ENCODE results near the gene MASP1. TPM values are rescaled to one million over a fixed set of nuclear protein-coding genes. Genes with fewer than 3 reads are reported as not detected.

MASP1 gene
- total and polyA plus RNA-seq, 2 of the 4 experiments (the other 2 are of a cell fraction), result 13.1 to 16.2 TPM

- WGBS, 2 experiments (ENCODE audit: extremely low coverage in 2 of 2, insufficient read length in 1 of 2), result no CpG with 5 or more reads among the region's 1 CpG
- no peak overlapping the region for H2AK5ac ChIP-seq (ENCODE audit: low read depth, low read length)
- H3K79me1 ChIP-seq (ENCODE audit: low read depth in 1 of 2, low read length in 2 of 2), result no peaks in the 10 kb centered on the region
- no peaks in the 10 kb centered on the region for H3K36me3 ChIP-seq (ENCODE audit: control insufficient read depth, insufficient read depth, low read length)
- no peak for ATAC-seq (ENCODE audit: low read depth)
- H3K9me1 ChIP-seq (ENCODE audit: insufficient read depth, low read length), result no peaks in the 10 kb centered on the region
- H3K4me1 ChIP-seq (ENCODE audit: control insufficient read depth, insufficient read depth, low read length), result peaks cover 8% of the 10 kb centered on the region
- no peak overlapping the region for H2BK120ac ChIP-seq (ENCODE audit: low read depth, low read length)
- H3K9ac ChIP-seq (ENCODE audit: low read depth, low read length), result no peak overlapping the region
- intact Hi-C loops (cut with micrococcal nuclease) (no loop called here), in situ Hi-C loops (cut with MboI; ENCODE audit: low sequenced_read_pairs) (no loop called here), dilution Hi-C loops (cut with HindIII; ENCODE audit: low sequenced_read_pairs, unreplicated experiment) (loop anchor here (25.0 kb wide), 1 partner anchor 479 kb away; no protein-coding TSS in a partner anchor)
- H3K9me3 ChIP-seq (ENCODE audit: control insufficient read depth, insufficient read depth, low read length), result peaks cover 2% of the 10 kb centered on the region; the same call in 1 of the 2 replicates
- TF ChIP-seq CTCF (conservative IDR thresholded peaks at IDR 0.05; ENCODE audit: low read depth, low read length) (no peak), SMC3 (IDR thresholded peaks at IDR 0.05; ENCODE audit: low read depth, low read length) (no peak), MXI1 (IDR thresholded peaks at IDR 0.05; ENCODE audit: borderline replicate concordance, low read depth, low read length) (no peak), MAZ (IDR thresholded peaks at IDR 0.05; ENCODE audit: borderline replicate concordance, low read depth, low read length) (no peak)
- no peak overlapping the region for H4K91ac ChIP-seq (ENCODE audit: insufficient read depth, low read depth, low read length)
- H3K4me3 ChIP-seq (ENCODE audit: insufficient read depth, low read depth, low read length), result no peak overlapping the region
- no peaks in the 10 kb centered on the region for H4K20me1 ChIP-seq (ENCODE audit: insufficient read depth, low read length)
- H2BK5ac ChIP-seq (ENCODE audit: low read depth, low read length, poor library complexity, severe bottlenecking), result no peak overlapping the region
- H2AK9ac ChIP-seq (replicated peaks; ENCODE audit: low read depth, low read length, poor library complexity), result no peak overlapping the region
- H4K8ac ChIP-seq (ENCODE audit: low read depth in 2 of 2, low read length in 2 of 2), result no peak overlapping the region
- no peak overlapping the region for H3K4me2 ChIP-seq (ENCODE audit: low read depth, low read length)
- peak; percentile 29 for DNase-seq
- peaks cover 12% of the 10 kb centered on the region for H3K27me3 ChIP-seq (ENCODE audit: control insufficient read depth, insufficient read depth, low read length)
- H3K27ac ChIP-seq (ENCODE audit: insufficient read depth, low read length), result no peak overlapping the region
- no peak overlapping the region for H2BK15ac ChIP-seq (ENCODE audit: low read depth, low read length)
- H4K5ac ChIP-seq (ENCODE audit: low read depth, low read length), result no peak overlapping the region
- H2BK20ac ChIP-seq (ENCODE audit: low read depth, low read length), result no peak overlapping the region
- no peak overlapping the region for H3K18ac ChIP-seq (ENCODE audit: low read depth, low read length)
- H3K14ac ChIP-seq (replicated peaks; ENCODE audit: low read depth, low read length), result no peak overlapping the region
- H3K23ac ChIP-seq (ENCODE audit: low read depth, low read length), result no peak overlapping the region
- H2AFZ ChIP-seq (replicated peaks; ENCODE audit: low read length, poor library complexity), result no peak overlapping the region
- ChIA-PET POLR2A (ENCODE audit: unreplicated experiment) (no interaction called here), CTCF (no interaction called here)
- no peak overlapping the region for H3K56ac ChIP-seq (ENCODE audit: extremely low read depth, insufficient read depth, low read length)
- no peak overlapping the region for H3K4ac ChIP-seq (ENCODE audit: low read depth, low read length)
- BruUV-seq (replicated peaks), result no TSS peak
These were observed 83.4 kb downstream of the MASP1 start for GRCh38 chr3:187208159-187208558.

Data from IMR-90 (cell line).